B cell (primary cell): ENCODE data around the gene APBB3.
"Not testable (repeated sequence)": the region's sequence is repeated elsewhere in the genome, so short reads cannot be mapped to it uniquely, and the experiment has no call there.

Experiments used
- CTCF ChIP-seq: fragments of 200-600 bp; IDR thresholded peaks from one replicate; pipeline ENCODE4 v1.8.0; 2022; ENCODE audit warnings: antibody characterized with exemption, mild to moderate bottlenecking
- EZH2 ChIP-seq: IDR thresholded peaks from 2 replicates; pipeline ENCODE4 v1.6.1; 2012; ENCODE audit warnings: borderline replicate concordance, low read depth, mild to moderate bottlenecking, moderate library complexity, low read length; ENCODE audit not compliant: insufficient read depth, poor library complexity, severe bottlenecking

- TF ChIP-seq CTCF, EZH2: not testable (repeated sequence)
These were observed 39.0 kb upstream of the APBB3 start for GRCh38 chr5:140603446-140603698.
